Heart right ventricle (tissue), 16 donors: ENCODE data around the gene ERMAP. TPM values are rescaled to one million over a fixed set of nuclear protein-coding genes. Genes with fewer than 3 reads are reported as not detected.

ENCODE experiments used
- ATAC-seq, 8 donors: fragments of 200-7000 bp; cut with Tn5 transposase; one replicate each; pipeline ENCODE4 v1.9.1; 2020; ENCODE audit warnings: mild to moderate bottlenecking in 8 of 8, moderate library complexity in 8 of 8, moderate number of reproducible peaks in 1 of 8
- DNase-seq, 2 donors: peaks; one replicate each; pipeline ENCODE4 v3.0.0-alpha.2; 2020
- H3K27ac ChIP-seq, 10 donors: fragments of 200-600 bp; sonication (generic) in 2 of 10; one replicate each; pipeline versions ENCODE4 v1.5.0 to v1.8.0; 2020 to 2022; ENCODE audit warnings: mild to moderate bottlenecking in 3 of 10
- H3K27me3 ChIP-seq, 7 donors: fragments of 200-600 bp; one replicate each; pipeline ENCODE4 v1.8.0; 2021 to 2022; ENCODE audit warnings: mild to moderate bottlenecking in 2 of 7
- H3K36me3 ChIP-seq, 9 donors: fragments of 200-600 bp; sonication (generic) in 1 of 9; one replicate each; pipeline versions ENCODE4 v1.5.0 to v1.8.0; 2020 to 2022; ENCODE audit warnings: mild to moderate bottlenecking in 2 of 9
- H3K4me1 ChIP-seq, 9 donors: fragments of 200-600 bp; sonication (generic) in 1 of 9; one replicate each; pipeline versions ENCODE4 v1.5.0 to v1.8.0; 2020 to 2022; ENCODE audit warnings: mild to moderate bottlenecking in 4 of 9
- H3K4me3 ChIP-seq, 10 donors: fragments of 200-600 bp; sonication (generic) in 2 of 10; one replicate each; pipeline versions ENCODE4 v1.5.0 to v1.8.0; 2020 to 2022; ENCODE audit warnings: mild to moderate bottlenecking in 7 of 10, moderate library complexity in 2 of 10
- H3K9me3 ChIP-seq, 11 donors: fragments of 200-600 bp in 10 of 11; sonication (generic) in 2 of 11; one replicate each; pipeline versions ENCODE4 v1.5.0 to v1.8.0; 2013 to 2022; ENCODE audit warnings: mild to moderate bottlenecking in 2 of 11, control low read depth in 1 of 11, moderate library complexity in 1 of 11
- WGBS, 2 donors: extraction: QIAGEN DNeasy Blood & Tissue Kit; methylation state at CpG; one replicate each; pipeline ENCODE4 v1.1.7; 2013; ENCODE audit warnings: inconsistent platforms in 1 of 2; 5-methylcytosine and 5-hydroxymethylcytosine counted together
- intact Hi-C, 10 donors: fragments of 100-400 bp; cut with DNase I; formaldehyde crosslinking; loops; one replicate each; pipeline versions ENCODE4 v1.11.1 to v1.14.2; 2022
- polyA plus RNA-seq, 2 donors: library from polyadenylated mRNA; stranded (reverse); fragments of 200-250 nt; gene quantifications; one replicate each; pipeline ENCODE4 v1.2.3, GENCODE V29; 2013
- total RNA-seq, 10 donors: library from RNA; stranded (reverse); fragmentation: NEBNext Ultra II Directional in 3 of 10; extraction: Animal tissue kit (Norgen Biotek cat#: 25700) in 3 of 10; gene quantifications; one replicate each; pipeline versions ENCODE4 v1.2.1 to v1.2.4, GENCODE V29; 2021 to 2023
- TF ChIP-seq, protein P1 (sequence below), 9 donors: fragments of 200-600 bp; sonication (generic) in 2 of 9; IDR thresholded peaks; one replicate each; pipeline versions ENCODE4 v1.5.0 to v1.8.0; 2021 to 2022; ENCODE audit warnings: antibody characterized with exemption in 9 of 9, mild to moderate bottlenecking in 5 of 9, moderate library complexity in 1 of 9
- donor health status: Arrhythmogenic right ventricular cardiomyopathy.
- donor health status: ischemic (EF 13 %, LVEDD 7.1; RV severe dilation, severe dysfunction).
- donor health status: healthy with polysubstance abuse.
- donor health status: DM: no; HTN: yes; CAD: no.
- donor health status: DM: no; HTN: no; CAD: no.
- donor health status: ischemic (EF 25% LVEDD 6.9; RV normal size, moderate dysfunction).
- donor health status: ischemic (EF 25% LVEDD 5.7; RV mildly dilated, moderate dysfunction).
- donor health status: healthy.
- donor health status: DM: yes; HTN: yes; CAD: no.
- donor health status: Ischemic cardiomyopathy.
- donor health status: ischemic (EF 35%, LVEDD 5.7; RV mildly dilated, moderate dysfunction).
- donor health status: nonischemic (EF 11% LVEDD 7.7; RV severe dilation, severe dysfunction).
- donor health status: DM: yes; HTN: yes; CAD: no.
- donor health status: PGD.
- donor health status: ischemic (EF 29% LVEDD 5.4; RV normal size, mild dysfunction).
- donor health status: nonischemic (EF 23%, LVEDD 6.1; RV moderate dilation, normal function).

Gene ERMAP
- total and polyA plus RNA-seq, 12 donors: 1.4 to 6.1 (median 5.0) TPM

DNA sequence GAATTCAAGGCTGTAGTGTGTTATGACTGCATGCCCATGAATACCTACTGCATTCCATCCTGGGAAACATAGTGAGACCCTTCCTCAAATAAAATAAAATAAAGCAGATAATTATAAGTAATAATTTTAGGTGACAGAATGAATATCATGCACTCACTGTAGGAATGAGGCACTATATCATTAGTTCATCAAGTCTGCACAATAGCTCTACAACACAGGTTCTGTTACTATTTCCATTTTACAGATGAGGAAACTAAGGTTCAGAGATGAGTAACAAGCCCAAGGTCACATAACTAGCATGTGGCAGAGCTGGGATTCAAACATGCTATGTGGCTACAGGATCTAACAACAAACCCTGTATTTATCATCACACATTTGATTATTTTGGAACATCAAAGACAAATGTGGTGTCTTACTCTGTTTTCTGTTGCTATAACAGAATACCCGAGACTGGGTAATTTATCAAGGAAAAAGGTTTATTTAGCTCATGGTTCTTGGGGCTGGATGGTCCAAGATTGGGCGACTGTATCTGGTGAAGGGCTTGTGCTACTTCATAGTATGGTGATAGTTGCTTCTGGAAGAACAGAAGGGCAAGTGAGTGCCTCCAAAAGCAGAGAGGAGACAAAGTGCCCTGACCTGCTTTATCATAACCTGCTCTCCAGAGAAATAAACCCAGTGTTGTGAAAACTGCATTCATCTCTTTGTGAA lies 24.7 kb downstream of the ERMAP start:
- H3K4me1 ChIP-seq: peaks cover 0 to 19% (median 6%) of the 10 kb centered on the region in 9 donors
- H3K9me3 ChIP-seq: no peaks in the 10 kb centered on the region
- no peak for DNase-seq
- H3K4me3 ChIP-seq: no peak overlapping the region
- no peaks in the 10 kb centered on the region for H3K27me3 ChIP-seq
- ATAC-seq: no peak
- 91 to 93% methylated on average over 2 of the region's 2 CpGs for WGBS, 2 donors
- TF ChIP-seq, protein P1, sequence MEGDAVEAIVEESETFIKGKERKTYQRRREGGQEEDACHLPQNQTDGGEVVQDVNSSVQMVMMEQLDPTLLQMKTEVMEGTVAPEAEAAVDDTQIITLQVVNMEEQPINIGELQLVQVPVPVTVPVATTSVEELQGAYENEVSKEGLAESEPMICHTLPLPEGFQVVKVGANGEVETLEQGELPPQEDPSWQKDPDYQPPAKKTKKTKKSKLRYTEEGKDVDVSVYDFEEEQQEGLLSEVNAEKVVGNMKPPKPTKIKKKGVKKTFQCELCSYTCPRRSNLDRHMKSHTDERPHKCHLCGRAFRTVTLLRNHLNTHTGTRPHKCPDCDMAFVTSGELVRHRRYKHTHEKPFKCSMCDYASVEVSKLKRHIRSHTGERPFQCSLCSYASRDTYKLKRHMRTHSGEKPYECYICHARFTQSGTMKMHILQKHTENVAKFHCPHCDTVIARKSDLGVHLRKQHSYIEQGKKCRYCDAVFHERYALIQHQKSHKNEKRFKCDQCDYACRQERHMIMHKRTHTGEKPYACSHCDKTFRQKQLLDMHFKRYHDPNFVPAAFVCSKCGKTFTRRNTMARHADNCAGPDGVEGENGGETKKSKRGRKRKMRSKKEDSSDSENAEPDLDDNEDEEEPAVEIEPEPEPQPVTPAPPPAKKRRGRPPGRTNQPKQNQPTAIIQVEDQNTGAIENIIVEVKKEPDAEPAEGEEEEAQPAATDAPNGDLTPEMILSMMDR (IDR thresholded peaks at IDR 0.05): no peak
- no peak overlapping the region for H3K27ac ChIP-seq
- intact Hi-C loops: no loop called here
- H3K36me3 ChIP-seq: peaks cover 0 to 50% (median 0%) of the 10 kb centered on the region in 9 donors

DNA sequence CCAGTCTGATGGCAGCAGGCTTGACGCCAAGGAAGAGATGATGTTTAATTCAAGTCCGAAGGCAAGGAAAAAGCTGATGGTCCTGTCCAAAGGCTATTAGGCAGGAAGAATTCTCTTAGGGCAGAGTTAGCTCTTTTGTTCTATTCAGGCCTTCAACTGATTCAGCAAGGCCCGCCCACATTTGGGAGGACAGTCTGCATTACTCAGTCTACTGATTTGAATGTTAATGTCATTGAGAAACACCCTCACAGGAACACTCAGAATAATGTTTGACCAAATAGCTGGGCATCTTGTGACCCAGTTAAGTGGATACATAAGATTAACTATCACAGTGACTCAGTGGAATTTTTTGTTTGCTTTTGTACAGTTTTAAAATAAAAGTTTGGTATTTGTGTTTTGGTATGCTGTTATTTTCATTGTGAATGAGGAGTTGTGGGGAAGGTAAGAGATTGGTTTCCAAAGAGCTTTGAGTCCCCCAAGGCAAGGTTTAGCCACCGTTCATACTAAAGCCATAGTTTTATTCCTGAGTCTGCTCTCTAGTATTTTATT lies 27.7 kb downstream of the ERMAP start:
- peaks cover 5 to 29% (median 19%) of the 10 kb centered on the region in 9 donors for H3K4me1 ChIP-seq
- WGBS, 2 donors: 94 to 97% methylated on average over 4 of the region's 4 CpGs
- H3K9me3 ChIP-seq: no peaks in the 10 kb centered on the region
- intact Hi-C loops: no loop called here
- H3K4me3 ChIP-seq: no peak overlapping the region
- H3K27me3 ChIP-seq: no peaks in the 10 kb centered on the region
- H3K27ac ChIP-seq: no peak overlapping the region
- no peak for ATAC-seq
- H3K36me3 ChIP-seq: peaks cover 0 to 38% (median 5%) of the 10 kb centered on the region in 9 donors
- no peak for DNase-seq
- TF ChIP-seq, protein P1 (IDR thresholded peaks at IDR 0.05): no peak

DNA sequence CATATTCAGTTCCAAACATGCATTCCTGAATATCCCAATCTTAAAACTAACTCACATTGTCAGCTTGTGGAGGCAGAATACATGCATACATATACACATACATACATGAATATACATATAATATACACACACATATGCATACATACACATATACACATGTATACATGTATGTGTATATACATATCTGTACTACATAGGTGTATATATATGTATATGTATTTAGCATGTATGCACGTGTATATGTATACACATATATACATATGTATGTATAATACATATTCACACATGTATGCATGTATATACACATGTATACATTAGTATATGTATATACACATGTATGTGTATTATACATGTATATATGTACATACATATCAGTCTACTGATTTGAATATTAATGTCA lies 28.3 kb downstream of the ERMAP start:
- TF ChIP-seq, protein P1 (IDR thresholded peaks at IDR 0.05): no peak
- Histone ChIP-seq H3K27me3 (no peaks in the 10 kb centered on the region), H3K4me3 (peak overlapping the region in 2 of 10 donors; percentile 88 to 96), H3K36me3 (peaks cover 0 to 43% (median 5%) of the 10 kb centered on the region in 9 donors), H3K4me1 (peaks cover 5 to 29% (median 19%) of the 10 kb centered on the region in 9 donors), H3K27ac (no peak overlapping the region), H3K9me3 (no peaks in the 10 kb centered on the region)
- intact Hi-C loops: no loop called here
- 61 to 78% methylated on average over 1 of the region's 1 CpG for WGBS, 2 donors
- DNase-seq (no peak), ATAC-seq (no peak)

DNA sequence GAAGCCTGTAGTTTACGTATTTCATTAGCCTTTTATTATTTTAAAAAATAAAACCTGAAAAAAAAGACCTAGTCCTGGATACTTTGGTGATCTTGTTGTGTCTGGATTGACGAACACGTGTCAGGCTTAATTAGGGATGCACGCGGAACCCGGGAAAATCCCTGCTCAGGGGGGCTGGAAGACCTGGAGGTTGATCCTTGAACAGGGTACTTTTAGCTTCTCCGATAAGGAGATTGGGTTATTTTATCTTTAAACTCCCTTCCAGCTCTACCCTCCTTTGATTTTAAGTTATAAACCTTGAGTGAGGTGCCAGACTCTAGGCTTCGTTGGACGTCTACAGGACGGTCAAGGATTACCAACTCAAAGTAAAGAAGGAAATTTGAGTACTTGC lies 28.9 kb downstream of the ERMAP start:
- Histone ChIP-seq H3K9me3 (peaks cover 0 to under 1% (median 0%) of the 10 kb centered on the region in 11 donors), H3K27ac (peak overlapping the region in 7 of 10 donors; percentile 34 to 97 (median 94)), H3K4me1 (peaks cover 5 to 29% (median 19%) of the 10 kb centered on the region in 9 donors), H3K36me3 (peaks cover 0 to 50% (median 9%) of the 10 kb centered on the region in 9 donors), H3K27me3 (no peaks in the 10 kb centered on the region), H3K4me3 (peak overlapping the region; percentile 65 to 97 (median 87))
- ATAC-seq (peak in 7 of 8 donors; percentile 3 to 19 (median 9)), DNase-seq (no peak)
- 5 to 6% methylated on average over 10 of the region's 10 CpGs for WGBS, 2 donors
- intact Hi-C loops: loop anchor here in 2 of 10 donors (1.0 to 2.0 kb wide), 3 partner anchors 29 to 79 kb away; partner anchors contain the start of genes C1orf50 (in 2 of the 2), P3H1 (in 2 of the 2), ERMAP (in 1 of the 2) and SVBP (in 1 of the 2)
- TF ChIP-seq, protein P1 (IDR thresholded peaks at IDR 0.05): no peak
